Endothelial cell of umbilical vein (primary cell): ENCODE results near the gene MRPL4. TPM values are rescaled to one million over a fixed set of nuclear protein-coding genes. Genes with fewer than 3 reads are reported as not detected.

Source experiments
- BruUV-seq: library from RNA; stranded (reverse); fragments of 400-500 nt; replicated peaks from 2 replicates; lab custom pipeline; 2021; lab: Mats Ljungman, UMichigan
- CTCF ChIA-PET: fragments of 300-600, 350-600 bp; sonication (Branson Sonifier 250); formaldehyde crosslinking; loops from one replicate; lab custom pipeline; 2021; ENCODE audit warnings: antibody characterized with exemption, inconsistent platforms; lab: Charles Lee
- POLR2A ChIA-PET: fragments of 300-600, 350-600 bp; sonication (Branson Sonifier 250); formaldehyde crosslinking; loops from one replicate; lab custom pipeline; 2021; ENCODE audit warnings: antibody characterized with exemption, inconsistent platforms; lab: Charles Lee
- DNase-seq: peaks from one replicate; pipeline ENCODE4 v3.0.0-alpha.2; 2011; ENCODE audit warnings: low read depth, low spot score
- FAIRE-seq: peaks from 2 replicates; lab custom pipeline; 2011; peaks lifted over from hg19 to GRCh38; lab: Jason Lieb, UNC
- H2AFZ ChIP-seq: 2 replicates; pipeline ENCODE4 v1.6.0; 2012; ENCODE audit warnings: low read depth, low read length, control low read depth, inconsistent platforms
- H3K27ac ChIP-seq: 2 replicates; pipeline ENCODE4 v1.5.1; 2011; ENCODE audit warnings: low read depth, mild to moderate bottlenecking, control low read depth, low read length, moderate library complexity; ENCODE audit not compliant: insufficient read depth
- H3K27me3 ChIP-seq, 2 experiments: 2 replicates each; pipeline versions ENCODE4 v1.6.0 to v1.6.1; 2011; ENCODE audit warnings: low read length in 2 of 2, mixed read lengths in 1 of 2; ENCODE audit not compliant: control insufficient read depth in 2 of 2, insufficient read depth in 2 of 2
- H3K36me3 ChIP-seq, 2 experiments: 2 replicates in 1 of 2; 3 replicates in 1 of 2; pipeline ENCODE4 v1.5.1; 2011; ENCODE audit warnings: low read length in 2 of 2, mild to moderate bottlenecking in 1 of 2, moderate library complexity in 1 of 2; ENCODE audit not compliant: control insufficient read depth in 2 of 2, insufficient read depth in 2 of 2; ENCODE audit errors: extremely low read depth in 1 of 2
- H3K4me1 ChIP-seq: 3 replicates; pipeline ENCODE4 v1.5.1; 2011; ENCODE audit warnings: mild to moderate bottlenecking, low read length; ENCODE audit not compliant: control insufficient read depth, insufficient read depth; ENCODE audit errors: extremely low read depth
- H3K4me2 ChIP-seq: 2 replicates; pipeline ENCODE4 v1.6.1; 2011; ENCODE audit warnings: low read length, control low read depth, mixed read lengths; ENCODE audit not compliant: insufficient read depth
- H3K4me3 ChIP-seq, 3 experiments: fragments of 200-600 bp in 1 of 3; sonication (generic), shearing (Covaris generic) in 1 of 3; replicated peaks in 1 of 3; 2 replicates each; pipeline ENCODE4 v1.5.1; 2011 to 2016; ENCODE audit warnings: control low read depth in 3 of 3, low read length in 3 of 3, mild to moderate bottlenecking in 2 of 3, inconsistent platforms in 1 of 3, low read depth in 1 of 3, moderate library complexity in 1 of 3; ENCODE audit not compliant: insufficient read depth in 1 of 3
- H3K79me2 ChIP-seq: 2 replicates; pipeline ENCODE4 v1.6.0; 2012; ENCODE audit warnings: low read length, inconsistent platforms; ENCODE audit not compliant: control insufficient read depth, insufficient read depth
- H3K9ac ChIP-seq: replicated peaks from 2 replicates; pipeline ENCODE3; 2011; ENCODE audit warnings: low read length, control low read depth; ENCODE audit not compliant: insufficient read depth; ENCODE audit errors: extremely low read depth
- H3K9me1 ChIP-seq: replicated peaks from 3 replicates; pipeline ENCODE4 v1.6.0; 2011; ENCODE audit warnings: mild to moderate bottlenecking, low read length; ENCODE audit not compliant: control insufficient read depth, insufficient read depth; ENCODE audit errors: extremely low read depth
- H3K9me3 ChIP-seq: replicated peaks from 2 replicates; pipeline ENCODE4 v1.5.1; 2012; ENCODE audit warnings: low read length, inconsistent platforms; ENCODE audit not compliant: control insufficient read depth, insufficient read depth
- H4K20me1 ChIP-seq: replicated peaks from 2 replicates; pipeline ENCODE3; 2011; ENCODE audit warnings: mild to moderate bottlenecking, low read length; ENCODE audit not compliant: control insufficient read depth, insufficient read depth; ENCODE audit errors: extremely low read depth
- CTCF ChIP-seq, 2 donors: IDR thresholded peaks; 1 replicate in 1 of 2; 2 replicates in 1 of 2; pipeline ENCODE4 v1.5.1; 2011; ENCODE audit warnings: low read length in 2 of 2, mild to moderate bottlenecking in 2 of 2, moderate library complexity in 2 of 2, control low read depth in 1 of 2, inconsistent platforms in 1 of 2, low read depth in 1 of 2; ENCODE audit not compliant: insufficient read depth in 1 of 2; ENCODE audit errors: extremely low read depth in 1 of 2
- EZH2 ChIP-seq: IDR thresholded peaks from 2 replicates; pipeline ENCODE4 v1.6.1; 2012; ENCODE audit warnings: borderline replicate concordance, low read depth, mild to moderate bottlenecking, moderate library complexity, low read length, inconsistent platforms; ENCODE audit not compliant: severe bottlenecking
- FOS ChIP-seq: IDR thresholded peaks from 2 replicates; pipeline ENCODE4 v1.6.1; 2011; ENCODE audit warnings: mild to moderate bottlenecking, low read length, moderate library complexity, borderline replicate concordance; ENCODE audit not compliant: insufficient read depth
- GATA2 ChIP-seq: IDR thresholded peaks from 2 replicates; pipeline ENCODE4 v1.7.0; 2011; ENCODE audit warnings: low read depth, mild to moderate bottlenecking, moderate library complexity, mixed read lengths, low read length; ENCODE audit not compliant: insufficient read length, insufficient read depth
- JUN ChIP-seq: IDR thresholded peaks from 2 replicates; pipeline ENCODE4 v1.6.1; 2011; ENCODE audit warnings: borderline replicate concordance, low read depth; ENCODE audit not compliant: insufficient read length, insufficient read depth
- MYC ChIP-seq: IDR thresholded peaks from one replicate; pipeline ENCODE4 v1.6.1; 2011; ENCODE audit warnings: mild to moderate bottlenecking, low read depth, low read length
- POLR2A ChIP-seq: IDR thresholded peaks from 2 replicates; pipeline ENCODE4 v1.6.1; 2012; ENCODE audit warnings: low read depth, mild to moderate bottlenecking, control low read depth, low read length
- dilution Hi-C: fragments of 300-500 bp; cut with MboI; formaldehyde crosslinking; loops from one replicate; pipeline ENCODE4 v1.15.0; 2019; ENCODE audit warnings: low sequenced_read_pairs; ENCODE audit not compliant: extremely low pct_ligation_motif_present
- intact Hi-C: fragments of 100-400 bp; cut with micrococcal nuclease; formaldehyde crosslinking; loops from one replicate; pipeline ENCODE4 v1.10.0; 2022
- polyA plus RNA-seq, 4 experiments: library from polyadenylated mRNA; depleted of rRNA in 3 of 4; stranded (reverse) in 3 of 4; unstranded in 1 of 4; fragments of >200 nt; gene quantifications; 2 replicates each; pipeline versions ENCODE4 v1.2.1 to v1.2.3, GENCODE V29; 2011 to 2012; ENCODE audit warnings: missing spikeins in 1 of 4
- total RNA-seq: library from RNA; stranded (reverse); gene quantifications from 2 replicates; pipeline ENCODE4 v1.2.3, GENCODE V29; 2021

MRPL4 gene
- total and polyA plus RNA-seq, 2 donors (not counting 3 experiments of a cell fraction or from before 2014, with no cell fraction given): 70.4 to 118 TPM

GRCh38 chr19:10245189-10245939, 6.7 kb upstream of the MRPL4 start:
- H3K79me2 ChIP-seq: no peaks in the 10 kb centered on the region
- TF ChIP-seq FOS (no peak), JUN (no peak), GATA2 (no peak), POLR2A (no peak)
- H3K4me3 ChIP-seq: no peak overlapping the region
- no peak for FAIRE-seq
- dilution Hi-C loops (no loop called here), intact Hi-C loops (no loop called here)
- no peaks in the 10 kb centered on the region for H3K36me3 ChIP-seq
- DNase-seq: no peak
- H2AFZ ChIP-seq: no peak overlapping the region
- no peaks in the 10 kb centered on the region for H3K9me3 ChIP-seq
- no peaks in the 10 kb centered on the region for H4K20me1 ChIP-seq
- no peak overlapping the region for H3K4me2 ChIP-seq
- POLR2A ChIA-PET: no interaction called here
- H3K9ac ChIP-seq: no peak overlapping the region
- no TSS peak for BruUV-seq
- CTCF ChIA-PET: interaction anchor here (1.0 to 3.0 kb wide), 4 partner anchors 17 to 315 kb away, joined by 3 to 12 read pairs (median 4); no protein-coding TSS in a partner anchor
- no peaks in the 10 kb centered on the region for H3K27me3 ChIP-seq
- H3K27ac ChIP-seq: no peak overlapping the region
- H3K9me1 ChIP-seq: no peaks in the 10 kb centered on the region
- no peaks in the 10 kb centered on the region for H3K4me1 ChIP-seq

- H3K4me1 ChIP-seq: no peaks in the 10 kb centered on the region
- no peak overlapping the region for H3K9ac ChIP-seq
- FAIRE-seq (no peak), DNase-seq (no peak)
- no peak overlapping the region for H3K4me3 ChIP-seq
- ChIA-PET CTCF (interaction anchor here (0.8 to 3.0 kb wide), 3 partner anchors 18 to 316 kb away, joined by 3 to 12 read pairs (median 4); no protein-coding TSS in a partner anchor), POLR2A (no interaction called here)
- TF ChIP-seq CTCF (IDR thresholded peaks at IDR 0.05; ENCODE audit: extremely low read depth in 1 of 2, insufficient read depth in 1 of 2, low read depth in 1 of 2, low read length in 2 of 2) (no peak), FOS (no peak), GATA2 (no peak), MYC (no peak), EZH2 (no peak)
- H3K36me3 ChIP-seq: no peaks in the 10 kb centered on the region
- H2AFZ ChIP-seq: no peak overlapping the region
- no TSS peak for BruUV-seq
- no peak overlapping the region for H3K4me2 ChIP-seq
- intact Hi-C loops (no loop called here), dilution Hi-C loops (no loop called here)
- no peak overlapping the region for H3K27ac ChIP-seq
- H4K20me1 ChIP-seq: no peaks in the 10 kb centered on the region
- H3K79me2 ChIP-seq: no peaks in the 10 kb centered on the region
- no peaks in the 10 kb centered on the region for H3K9me3 ChIP-seq
- no peaks in the 10 kb centered on the region for H3K27me3 ChIP-seq
- no peaks in the 10 kb centered on the region for H3K9me1 ChIP-seq
Measured at GRCh38 chr19:10246511-10246910, 5.5 kb upstream of the MRPL4 start.
